ENCODE results near the gene MRPL43.

MRPL43 gene

DNA sequence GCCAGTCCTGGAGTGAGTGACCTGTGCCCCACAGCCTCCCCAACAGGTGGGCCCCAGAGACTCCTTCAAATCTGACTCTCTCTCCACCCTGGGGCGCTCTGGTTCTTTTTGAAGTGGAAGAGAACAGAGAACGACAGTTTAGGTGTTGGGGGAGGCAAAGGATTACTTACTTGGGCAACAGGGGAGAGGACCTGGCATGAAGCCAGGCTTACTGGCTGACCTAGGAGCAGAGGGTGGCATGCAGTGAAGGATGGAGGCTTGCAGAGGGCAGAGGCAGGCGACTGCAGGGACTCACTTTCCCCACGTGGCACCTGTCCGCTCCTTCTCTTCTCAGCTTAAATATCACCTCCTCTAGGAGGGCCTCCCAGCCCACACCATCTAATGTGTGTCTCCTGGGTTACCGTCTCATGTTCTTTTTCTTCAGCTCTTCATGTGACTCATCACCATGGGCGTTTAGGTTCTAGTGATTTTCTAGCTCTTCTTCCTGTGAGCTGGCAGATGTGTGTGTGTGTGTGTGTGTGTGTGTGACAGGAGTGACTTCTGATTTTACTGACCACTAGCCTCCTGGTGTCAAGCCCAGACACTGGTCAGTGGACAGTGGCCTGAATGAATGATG is 27.8 kb upstream of the MRPL43 start:
- TF ChIP-seq EZH2phosphoT487 (IDR thresholded peaks at IDR 0.05; ENCODE audit: borderline replicate concordance): no peak
- TF ChIP-seq, protein P1, sequence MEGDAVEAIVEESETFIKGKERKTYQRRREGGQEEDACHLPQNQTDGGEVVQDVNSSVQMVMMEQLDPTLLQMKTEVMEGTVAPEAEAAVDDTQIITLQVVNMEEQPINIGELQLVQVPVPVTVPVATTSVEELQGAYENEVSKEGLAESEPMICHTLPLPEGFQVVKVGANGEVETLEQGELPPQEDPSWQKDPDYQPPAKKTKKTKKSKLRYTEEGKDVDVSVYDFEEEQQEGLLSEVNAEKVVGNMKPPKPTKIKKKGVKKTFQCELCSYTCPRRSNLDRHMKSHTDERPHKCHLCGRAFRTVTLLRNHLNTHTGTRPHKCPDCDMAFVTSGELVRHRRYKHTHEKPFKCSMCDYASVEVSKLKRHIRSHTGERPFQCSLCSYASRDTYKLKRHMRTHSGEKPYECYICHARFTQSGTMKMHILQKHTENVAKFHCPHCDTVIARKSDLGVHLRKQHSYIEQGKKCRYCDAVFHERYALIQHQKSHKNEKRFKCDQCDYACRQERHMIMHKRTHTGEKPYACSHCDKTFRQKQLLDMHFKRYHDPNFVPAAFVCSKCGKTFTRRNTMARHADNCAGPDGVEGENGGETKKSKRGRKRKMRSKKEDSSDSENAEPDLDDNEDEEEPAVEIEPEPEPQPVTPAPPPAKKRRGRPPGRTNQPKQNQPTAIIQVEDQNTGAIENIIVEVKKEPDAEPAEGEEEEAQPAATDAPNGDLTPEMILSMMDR (conservative IDR thresholded peaks at IDR 0.05; ENCODE audit: low read length): no peak
- no peaks in the 10 kb centered on the region for H3K27me3 ChIP-seq (ENCODE audit: insufficient read depth, low read length, poor library complexity, severe bottlenecking)
- H2AFZ ChIP-seq (ENCODE audit: low read length): no peak overlapping the region
- no peak overlapping the region for H3K4me3 ChIP-seq (ENCODE audit: low read length, poor library complexity, severe bottlenecking)
- no peaks in the 10 kb centered on the region for H4K20me1 ChIP-seq (ENCODE audit: insufficient read depth, low read length, poor library complexity, severe bottlenecking)
- H3F3A ChIP-seq (ENCODE audit: low read depth): no peaks in the 10 kb centered on the region
- no peaks in the 10 kb centered on the region for H3K79me2 ChIP-seq (ENCODE audit: insufficient read depth, low read length)
- H3K9ac ChIP-seq (ENCODE audit: low read depth, low read length, poor library complexity, severe bottlenecking): no peak overlapping the region
- H3K36me3 ChIP-seq (ENCODE audit: insufficient read depth, low read length): no peaks in the 10 kb centered on the region
- no peaks in the 10 kb centered on the region for H3K9me2 ChIP-seq (replicated peaks; ENCODE audit: low read depth, low read length)
- no peaks in the 10 kb centered on the region for H3K4me1 ChIP-seq (ENCODE audit: insufficient read depth, low read length, poor library complexity, severe bottlenecking)
- H3K4me2 ChIP-seq (ENCODE audit: low read depth, low read length, poor library complexity, severe bottlenecking): no peak overlapping the region
- H3K9me3 ChIP-seq (ENCODE audit: insufficient read depth, low read depth, low read length): no peaks in the 10 kb centered on the region

DNA sequence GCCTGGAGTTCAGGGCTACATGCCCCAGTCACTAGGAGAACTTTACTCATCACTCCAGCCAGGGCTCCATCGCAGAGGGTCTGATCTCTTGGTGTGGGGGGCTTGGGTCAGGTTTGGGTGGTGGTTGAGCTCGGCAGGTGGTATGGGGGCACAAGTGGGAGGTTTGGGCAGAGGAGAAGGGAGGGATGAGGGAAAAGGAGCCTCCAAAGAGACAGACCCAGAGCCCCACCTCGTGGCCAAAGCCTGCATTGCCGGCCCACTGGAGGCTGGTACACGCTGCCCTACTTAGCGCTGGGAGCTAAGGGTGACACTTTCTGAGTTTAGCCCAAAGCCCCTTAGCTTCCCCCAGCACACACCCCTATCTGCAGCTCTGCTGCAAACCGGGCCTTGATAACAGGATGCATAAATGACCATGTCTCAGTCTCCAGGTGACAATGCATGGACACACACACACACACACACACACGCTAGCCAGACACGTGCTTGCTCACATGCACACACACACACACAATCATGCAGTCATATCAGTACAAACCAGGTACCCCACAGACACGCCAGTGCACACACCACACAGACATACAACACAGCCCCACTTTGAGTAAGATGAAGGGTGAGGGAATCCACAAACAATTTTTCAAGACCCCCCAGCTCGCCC is 27.1 kb upstream of the MRPL43 start:
- TF ChIP-seq, protein P1 (conservative IDR thresholded peaks at IDR 0.05; ENCODE audit: low read length): peak; percentile 89
- no peak for TF ChIP-seq EZH2phosphoT487 (IDR thresholded peaks at IDR 0.05; ENCODE audit: borderline replicate concordance)
- no peaks in the 10 kb centered on the region for H3K9me3 ChIP-seq (ENCODE audit: insufficient read depth, low read depth, low read length)
- H4K20me1 ChIP-seq (ENCODE audit: insufficient read depth, low read length, poor library complexity, severe bottlenecking): no peaks in the 10 kb centered on the region
- no peaks in the 10 kb centered on the region for H3K36me3 ChIP-seq (ENCODE audit: insufficient read depth, low read length)
- no peaks in the 10 kb centered on the region for H3K4me1 ChIP-seq (ENCODE audit: insufficient read depth, low read length, poor library complexity, severe bottlenecking)
- H2AFZ ChIP-seq (ENCODE audit: low read length): peak overlapping the region; percentile 63; the same call in 1 of the 2 replicates
- H3K9me2 ChIP-seq (replicated peaks; ENCODE audit: low read depth, low read length): no peaks in the 10 kb centered on the region
- no peak overlapping the region for H3K9ac ChIP-seq (ENCODE audit: low read depth, low read length, poor library complexity, severe bottlenecking)
- H3K79me2 ChIP-seq (ENCODE audit: insufficient read depth, low read length): no peaks in the 10 kb centered on the region
- no peaks in the 10 kb centered on the region for H3K27me3 ChIP-seq (ENCODE audit: insufficient read depth, low read length, poor library complexity, severe bottlenecking)
- peak overlapping the region; percentile 53 for H3K4me2 ChIP-seq (ENCODE audit: low read depth, low read length, poor library complexity, severe bottlenecking)
- H3K4me3 ChIP-seq (ENCODE audit: low read length, poor library complexity, severe bottlenecking): no peak overlapping the region
- no peaks in the 10 kb centered on the region for H3F3A ChIP-seq (ENCODE audit: low read depth)

- peak overlapping the region; percentile 9 for H3K4me3 ChIP-seq (ENCODE audit: low read length, poor library complexity, severe bottlenecking)
- no peaks in the 10 kb centered on the region for H4K20me1 ChIP-seq (ENCODE audit: insufficient read depth, low read length, poor library complexity, severe bottlenecking)
- H3K4me2 ChIP-seq (ENCODE audit: low read depth, low read length, poor library complexity, severe bottlenecking): peak overlapping the region; percentile 44
- no peaks in the 10 kb centered on the region for H3K9me3 ChIP-seq (ENCODE audit: insufficient read depth, low read depth, low read length)
- H3K36me3 ChIP-seq (ENCODE audit: insufficient read depth, low read length): no peaks in the 10 kb centered on the region
- H3F3A ChIP-seq (ENCODE audit: low read depth): no peaks in the 10 kb centered on the region
- H3K9ac ChIP-seq (ENCODE audit: low read depth, low read length, poor library complexity, severe bottlenecking): no peak overlapping the region
- H3K79me2 ChIP-seq (ENCODE audit: insufficient read depth, low read length): no peaks in the 10 kb centered on the region
- H3K9me2 ChIP-seq (replicated peaks; ENCODE audit: low read depth, low read length): no peaks in the 10 kb centered on the region
- no peak overlapping the region; the same call in 1 of the 2 replicates for H2AFZ ChIP-seq (ENCODE audit: low read length)
- no peaks in the 10 kb centered on the region for H3K27me3 ChIP-seq (ENCODE audit: insufficient read depth, low read length, poor library complexity, severe bottlenecking)
- no peaks in the 10 kb centered on the region for H3K4me1 ChIP-seq (ENCODE audit: insufficient read depth, low read length, poor library complexity, severe bottlenecking)
- no peak for TF ChIP-seq EZH2phosphoT487 (IDR thresholded peaks at IDR 0.05; ENCODE audit: borderline replicate concordance)
- TF ChIP-seq, protein P1 (conservative IDR thresholded peaks at IDR 0.05; ENCODE audit: low read length): no peak
Observed at GRCh38 chr10:101013365-101013825, 26.1 kb upstream of the MRPL43 start.
